Muscle layer of duodenum (tissue), 2 donors: ENCODE data around the gene TSPAN5.

Source experiments
- H3K27ac ChIP-seq: one replicate; pipeline ENCODE4 v1.7.0; 2013; ENCODE audit warnings: mild to moderate bottlenecking, low read length
- H3K27me3 ChIP-seq: one replicate; pipeline ENCODE4 v1.7.0; 2013; ENCODE audit warnings: low read depth, mild to moderate bottlenecking, control low read depth, low read length
- H3K36me3 ChIP-seq, 2 donors: one replicate each; pipeline ENCODE4 v1.7.0; 2013; ENCODE audit warnings: low read length in 2 of 2, control low read depth in 1 of 2, mild to moderate bottlenecking in 1 of 2; ENCODE audit not compliant: insufficient read depth in 2 of 2, control insufficient read depth in 1 of 2
- H3K4me1 ChIP-seq, 2 donors: one replicate each; pipeline ENCODE4 v1.7.0; 2013; ENCODE audit warnings: low read length in 2 of 2, mild to moderate bottlenecking in 2 of 2, control low read depth in 1 of 2, moderate library complexity in 1 of 2; ENCODE audit not compliant: insufficient read depth in 2 of 2, control insufficient read depth in 1 of 2
- H3K4me3 ChIP-seq, 2 donors: one replicate each; pipeline ENCODE4 v1.7.0; 2013; ENCODE audit warnings: low read length in 2 of 2, low read depth in 1 of 2, mild to moderate bottlenecking in 1 of 2
- H3K9me3 ChIP-seq, 2 donors: one replicate each; pipeline ENCODE4 v1.7.0; 2013; ENCODE audit warnings: low read length in 2 of 2, control low read depth in 1 of 2, mild to moderate bottlenecking in 1 of 2; ENCODE audit not compliant: control insufficient read depth in 1 of 2
- donor health status: healthy.

The TSPAN5 gene

DNA sequence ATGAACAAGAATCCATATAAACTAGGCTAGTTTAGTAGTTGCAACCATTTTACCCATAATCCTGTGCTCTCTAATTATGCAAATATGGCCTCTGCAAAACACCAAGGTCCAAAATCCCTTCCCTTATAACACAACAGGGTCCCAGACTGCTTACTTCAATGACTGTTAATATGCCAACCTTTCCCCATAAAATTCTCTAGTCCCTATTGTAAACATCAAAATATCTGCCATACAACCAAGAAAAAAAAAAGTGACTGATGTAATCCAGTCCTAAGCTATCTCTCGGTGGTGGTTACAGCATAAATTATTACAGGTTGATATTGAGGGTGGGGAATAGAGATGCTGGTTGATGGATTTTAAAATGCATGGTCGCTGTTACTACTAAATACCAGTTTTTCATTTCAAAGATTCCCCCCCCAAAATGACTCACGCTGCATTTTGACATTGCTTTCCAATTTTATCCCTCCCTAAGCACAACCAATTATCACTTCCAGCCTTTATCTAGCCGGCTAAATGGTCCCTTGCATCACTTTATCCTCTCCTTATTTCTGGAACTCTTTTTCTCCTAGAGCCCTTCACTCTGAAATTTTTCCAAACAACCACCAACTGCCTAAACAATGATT lies 44.8 kb downstream of the TSPAN5 start:
- no peak overlapping the region for H3K4me3 ChIP-seq
- H3K9me3 ChIP-seq: no peaks in the 10 kb centered on the region
- H3K27me3 ChIP-seq: no peaks in the 10 kb centered on the region
- H3K36me3 ChIP-seq: no peaks in the 10 kb centered on the region
- peaks cover 0 to 8% of the 10 kb centered on the region in 2 donors for H3K4me1 ChIP-seq
- H3K27ac ChIP-seq: no peak overlapping the region

DNA sequence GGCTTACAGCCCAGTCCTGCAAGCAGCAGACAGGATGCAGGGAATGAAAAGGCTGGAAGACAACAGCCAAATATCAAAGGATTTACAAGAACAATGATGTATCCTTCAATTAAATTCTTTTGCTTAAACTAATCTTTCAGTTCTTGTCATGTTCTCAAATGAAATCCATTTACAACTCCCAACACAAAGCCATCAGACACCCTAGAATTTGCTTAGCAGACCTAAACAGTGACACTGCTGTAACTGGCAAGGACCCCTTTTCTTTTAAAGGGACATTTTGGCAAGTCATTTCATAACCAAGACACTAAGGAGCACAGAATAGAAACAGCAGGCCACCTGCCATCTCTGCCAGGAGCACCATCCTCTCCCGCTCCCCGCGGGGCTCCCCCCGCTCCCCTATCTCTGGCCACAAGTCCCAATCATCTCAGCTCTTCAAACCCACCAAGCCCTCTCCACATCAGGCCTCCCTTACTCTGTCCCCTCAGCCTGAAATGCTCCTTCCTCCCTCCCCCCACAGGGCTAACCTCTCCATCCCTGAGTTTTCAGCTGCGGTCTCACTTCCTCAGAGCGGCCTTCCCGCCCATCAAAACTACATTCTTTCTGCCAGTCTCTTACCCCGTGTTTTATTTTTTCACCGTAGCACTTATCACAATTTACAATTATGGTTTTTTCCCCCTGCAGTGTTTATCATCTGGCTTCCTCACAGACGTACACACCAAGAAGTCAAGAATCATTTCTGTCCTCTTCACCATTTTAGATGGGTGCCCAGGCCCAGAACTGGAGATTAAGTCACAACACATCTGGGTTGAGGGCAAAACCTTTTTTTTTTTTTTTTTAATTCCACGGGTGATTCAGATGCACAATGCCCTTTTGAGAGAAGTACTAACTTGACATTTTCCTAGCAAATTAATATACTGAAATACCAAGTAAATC lies 45.8 kb downstream of the TSPAN5 start:
- Histone ChIP-seq H3K27me3 (no peaks in the 10 kb centered on the region), H3K9me3 (no peaks in the 10 kb centered on the region), H3K4me1 (peaks cover 0 to 8% of the 10 kb centered on the region in 2 donors), H3K27ac (no peak overlapping the region), H3K4me3 (no peak overlapping the region), H3K36me3 (no peaks in the 10 kb centered on the region)

DNA sequence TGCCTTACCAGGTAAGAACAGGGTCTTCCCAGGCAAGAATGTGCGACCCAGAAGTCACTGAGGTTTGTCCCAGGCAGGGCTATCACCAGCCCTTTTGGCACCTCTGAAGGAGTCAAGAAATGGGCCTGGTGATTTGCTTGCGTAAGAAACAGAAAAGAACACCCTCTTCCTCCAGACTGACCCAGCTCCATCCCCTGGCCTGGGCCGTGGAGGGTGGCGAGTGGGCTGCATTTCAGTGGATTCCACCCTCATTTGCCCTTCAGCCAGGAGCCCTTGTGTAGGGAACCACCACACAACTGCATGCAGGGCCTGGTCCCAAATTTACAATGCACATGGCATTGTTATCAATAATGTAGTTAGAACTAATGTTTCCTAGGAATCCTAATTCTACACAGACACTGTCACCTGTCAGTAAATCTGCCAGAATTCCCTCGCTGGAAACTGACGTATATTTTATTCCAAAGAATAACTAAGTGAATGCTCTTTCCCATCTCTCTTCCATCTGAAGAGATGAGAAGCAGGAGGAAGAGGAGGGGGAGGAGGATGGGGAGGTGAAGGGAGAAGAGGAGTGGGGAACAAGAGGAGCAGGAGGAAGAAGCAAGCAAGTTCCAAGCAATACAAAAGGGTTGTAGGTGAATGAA lies 46.6 kb downstream of the TSPAN5 start:
- no peak overlapping the region for H3K27ac ChIP-seq
- peaks cover 0 to 8% of the 10 kb centered on the region in 2 donors for H3K4me1 ChIP-seq
- H3K4me3 ChIP-seq: no peak overlapping the region
- no peaks in the 10 kb centered on the region for H3K36me3 ChIP-seq
- no peaks in the 10 kb centered on the region for H3K27me3 ChIP-seq
- H3K9me3 ChIP-seq: no peaks in the 10 kb centered on the region

DNA sequence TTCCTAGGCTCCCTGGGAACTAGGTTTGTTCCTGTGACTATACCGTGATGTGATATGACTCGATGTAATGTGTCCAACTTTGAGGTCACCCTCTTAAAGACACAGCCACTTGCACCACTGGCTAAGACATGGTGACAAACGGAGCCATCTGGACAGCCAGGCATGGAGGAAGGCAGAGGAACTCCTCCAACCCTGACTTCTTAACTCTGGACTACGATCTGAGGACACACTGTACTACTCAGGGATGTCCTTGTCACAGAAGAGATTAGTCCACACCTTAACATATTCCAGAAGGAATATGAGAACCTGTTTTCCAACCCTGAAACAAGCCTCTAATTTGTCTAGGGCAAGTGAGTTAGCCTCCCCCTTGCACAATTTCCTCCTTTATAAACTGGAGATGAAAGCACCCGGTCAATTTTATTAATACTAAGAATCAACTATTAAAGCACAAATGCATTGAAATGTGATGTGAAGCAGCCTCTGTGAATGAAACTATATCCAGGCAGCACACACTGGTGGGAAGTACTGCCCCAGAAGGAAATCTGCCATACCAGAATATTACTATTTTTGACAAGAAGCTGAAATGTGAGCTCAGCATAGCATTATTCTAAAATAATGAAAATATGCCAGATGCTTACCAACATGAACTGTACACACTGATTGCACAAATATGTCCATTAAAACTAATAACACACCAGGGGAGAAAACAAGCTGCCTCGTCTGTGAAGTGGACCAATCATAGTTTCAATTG lies 47.3 kb downstream of the TSPAN5 start:
- Histone ChIP-seq H3K27me3 (no peaks in the 10 kb centered on the region), H3K4me1 (peaks cover 0 to 8% of the 10 kb centered on the region in 2 donors), H3K4me3 (no peak overlapping the region), H3K27ac (no peak overlapping the region), H3K9me3 (no peaks in the 10 kb centered on the region), H3K36me3 (no peaks in the 10 kb centered on the region)

DNA sequence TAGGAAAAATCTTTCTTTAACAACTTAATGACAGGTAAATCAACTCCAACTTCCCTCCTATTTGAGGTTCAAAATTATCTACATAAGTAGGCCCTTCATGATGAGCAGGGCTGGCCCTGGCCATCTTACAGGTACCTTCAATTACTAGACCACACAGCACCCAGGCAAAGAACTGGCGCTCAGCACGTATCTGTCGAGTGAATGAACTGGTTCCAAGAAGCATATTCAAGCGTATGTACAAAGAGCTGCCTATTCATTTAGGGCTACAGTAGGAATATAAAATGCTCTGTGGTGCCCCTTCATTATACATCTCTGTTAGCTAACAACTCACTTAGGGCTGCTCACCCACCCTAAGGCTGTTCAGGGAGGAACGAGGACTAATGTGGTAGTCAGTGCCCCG lies 48.0 kb downstream of the TSPAN5 start:
- no peak overlapping the region for H3K27ac ChIP-seq
- H3K9me3 ChIP-seq: no peaks in the 10 kb centered on the region
- peaks cover 0 to 8% of the 10 kb centered on the region in 2 donors for H3K4me1 ChIP-seq
- H3K27me3 ChIP-seq: no peaks in the 10 kb centered on the region
- H3K36me3 ChIP-seq: no peaks in the 10 kb centered on the region
- no peak overlapping the region for H3K4me3 ChIP-seq

DNA sequence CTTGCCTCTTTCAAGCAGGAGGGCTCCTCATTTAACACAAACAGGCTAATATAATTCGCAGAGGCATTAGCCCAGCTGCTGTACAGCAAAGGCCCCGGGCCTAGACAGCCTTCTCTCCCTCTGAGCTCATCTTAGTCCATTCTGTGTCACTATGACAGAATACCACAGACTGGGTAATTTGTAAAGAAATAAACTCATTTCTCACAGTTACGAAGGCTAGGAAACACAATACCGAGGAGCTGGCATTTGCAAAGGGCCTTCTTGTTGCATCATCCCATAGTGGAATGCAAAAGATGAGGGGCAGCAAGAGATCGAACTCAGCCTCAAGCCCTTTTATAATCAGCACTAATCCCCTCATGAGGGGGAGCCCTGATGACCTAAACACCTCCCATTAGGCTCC lies 48.5 kb downstream of the TSPAN5 start:
- Histone ChIP-seq H3K36me3 (no peaks in the 10 kb centered on the region), H3K4me3 (no peak overlapping the region), H3K9me3 (no peaks in the 10 kb centered on the region), H3K4me1 (peaks cover 0 to 8% of the 10 kb centered on the region in 2 donors), H3K27me3 (no peaks in the 10 kb centered on the region), H3K27ac (no peak overlapping the region)

DNA sequence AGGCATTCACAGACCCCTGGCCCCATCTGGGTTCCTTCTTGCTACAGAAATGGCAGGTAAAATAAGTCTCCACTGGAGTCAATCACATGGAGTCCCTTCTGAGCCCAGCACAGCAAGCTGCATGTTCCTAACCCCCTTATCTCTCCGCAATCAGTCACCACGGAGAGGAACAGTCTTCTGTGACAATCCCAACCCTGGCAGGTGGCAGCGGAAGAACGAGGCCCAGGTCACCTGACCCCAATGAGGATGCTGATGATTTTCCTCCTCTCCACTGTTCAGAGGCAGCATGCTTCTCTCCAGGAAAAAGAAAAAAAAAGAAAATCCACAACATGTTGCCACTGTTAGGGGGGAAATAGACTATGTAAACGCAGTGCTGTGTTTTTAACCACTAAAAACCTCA lies 50.1 kb downstream of the TSPAN5 start:
- Histone ChIP-seq H3K4me3 (no peak overlapping the region), H3K9me3 (no peaks in the 10 kb centered on the region), H3K27ac (no peak overlapping the region), H3K27me3 (no peaks in the 10 kb centered on the region), H3K36me3 (no peaks in the 10 kb centered on the region), H3K4me1 (peaks cover 0 to 8% of the 10 kb centered on the region in 2 donors)

DNA sequence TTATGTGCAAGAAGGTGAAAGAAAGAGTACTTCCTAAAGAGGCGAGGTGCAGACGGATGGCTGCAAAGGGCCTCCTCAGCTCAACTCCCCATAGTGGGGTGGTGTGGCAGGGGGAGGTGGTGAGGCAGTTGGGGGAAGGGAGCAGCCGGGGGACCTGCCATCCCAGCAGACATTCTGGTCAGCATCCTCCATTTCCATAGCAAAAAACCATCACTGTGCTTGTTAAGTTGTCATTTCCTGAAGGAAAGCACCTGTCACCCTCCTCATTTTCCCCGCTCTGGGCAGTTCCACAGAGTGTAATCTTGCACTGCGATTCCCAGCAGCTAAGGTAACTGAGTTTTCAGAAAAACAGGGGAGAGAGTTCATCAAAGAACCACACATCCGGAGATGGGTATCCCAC lies 51.5 kb downstream of the TSPAN5 start:
- Histone ChIP-seq H3K27ac (no peak overlapping the region), H3K4me3 (no peak overlapping the region), H3K4me1 (no peaks in the 10 kb centered on the region), H3K36me3 (no peaks in the 10 kb centered on the region), H3K9me3 (no peaks in the 10 kb centered on the region), H3K27me3 (no peaks in the 10 kb centered on the region)

DNA sequence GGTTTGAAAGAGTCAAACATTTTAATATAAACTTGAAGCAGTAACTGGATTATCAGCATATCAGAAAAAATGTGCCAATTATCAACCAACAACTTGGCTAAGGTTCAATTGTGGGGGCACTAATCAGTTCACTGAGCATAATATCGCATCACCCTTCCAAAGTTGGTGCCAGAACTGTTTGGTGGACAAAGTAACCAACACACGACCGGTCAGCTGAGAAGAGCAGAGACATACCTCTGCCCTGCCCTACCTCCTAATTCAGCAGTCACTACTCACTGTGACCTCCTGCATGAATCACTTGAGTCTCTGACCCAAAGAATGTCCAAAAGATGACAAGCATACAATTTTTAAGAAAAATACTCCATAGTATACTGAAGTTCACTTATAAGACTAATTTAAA lies 53.2 kb downstream of the TSPAN5 start:
- no peaks in the 10 kb centered on the region for H3K36me3 ChIP-seq
- H3K27me3 ChIP-seq: no peaks in the 10 kb centered on the region
- no peak overlapping the region for H3K27ac ChIP-seq
- H3K4me1 ChIP-seq: no peaks in the 10 kb centered on the region
- H3K4me3 ChIP-seq: no peak overlapping the region
- peaks cover 0 to 5% of the 10 kb centered on the region in 2 donors for H3K9me3 ChIP-seq

DNA sequence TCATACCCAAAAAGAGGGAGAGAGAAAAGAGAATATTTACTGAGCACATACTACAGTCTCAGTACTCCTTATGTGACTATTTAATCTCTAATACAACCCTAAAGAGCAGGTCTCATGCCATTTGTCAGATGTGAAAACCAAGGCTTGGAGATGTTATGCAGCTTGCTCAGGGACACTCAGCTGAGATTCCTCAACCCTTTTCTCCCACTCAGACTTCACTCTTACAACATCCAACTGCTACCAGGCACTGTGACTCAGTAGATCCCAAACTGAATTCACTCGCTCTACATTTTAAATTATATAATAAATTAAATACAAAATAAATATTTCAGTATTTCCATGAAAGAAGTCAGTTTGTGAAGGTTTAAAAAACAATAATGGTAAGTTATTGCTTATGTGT lies 53.7 kb downstream of the TSPAN5 start:
- Histone ChIP-seq H3K27ac (no peak overlapping the region), H3K27me3 (no peaks in the 10 kb centered on the region), H3K4me1 (no peaks in the 10 kb centered on the region), H3K36me3 (no peaks in the 10 kb centered on the region), H3K9me3 (peaks cover under 1 to 6% of the 10 kb centered on the region in 2 donors), H3K4me3 (no peak overlapping the region)
